Glomerular visceral epithelial cell (primary cell): Measurements from ENCODE around the gene MARCHF3.
A peak's percentile ranks its signal among the peaks of the same experiment; 100 is the strongest.
"Not testable (repeated sequence)": the region's sequence is repeated elsewhere in the genome, so short reads cannot be mapped to it uniquely, and the experiment has no call there.

Experiments
- DNase-seq: peaks from one replicate; pipeline ENCODE4 v3.0.0-alpha.2; 2016; ENCODE audit errors: extremely low spot score

MARCHF3 gene

GRCh38 chr5:126918615-126918957 lies 111.8 kb downstream of the MARCHF3 start:
- DNase-seq = no peak

GRCh38 chr5:126917918-126918614 lies 112.3 kb downstream of the MARCHF3 start:
- DNase-seq = peak; percentile 13

GRCh38 chr5:126915496-126915895 lies 114.9 kb downstream of the MARCHF3 start:
- DNase-seq = no peak

DNA sequence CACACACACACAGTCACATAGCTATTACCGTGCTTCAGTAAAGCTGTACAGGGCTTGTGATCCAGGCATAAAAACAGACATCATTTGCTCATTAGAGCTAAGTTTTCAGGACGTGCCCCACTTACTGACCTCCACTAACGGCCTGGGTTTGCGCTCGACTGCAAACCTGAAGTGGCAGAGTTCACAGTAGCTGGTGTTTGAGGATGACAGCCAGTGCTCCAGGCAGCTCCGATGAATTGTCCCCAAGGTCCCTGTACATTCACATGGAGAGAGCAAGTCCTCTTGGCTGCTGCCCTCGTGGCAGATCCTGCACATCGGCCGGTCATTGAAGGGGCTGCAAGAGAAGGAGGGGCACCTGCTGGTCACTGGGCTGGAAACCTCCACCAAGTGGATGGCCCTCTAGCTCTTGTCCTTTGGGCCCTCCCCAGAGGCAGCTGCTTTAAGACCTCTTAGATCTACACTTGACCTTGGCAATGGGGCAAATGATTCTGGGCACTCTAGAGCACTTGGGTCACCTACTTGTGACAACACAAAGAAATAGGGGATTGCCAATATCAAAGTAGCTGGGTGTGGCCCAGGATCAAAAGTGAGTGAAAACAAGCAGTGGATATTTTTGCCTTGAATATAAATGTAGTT lies 115.4 kb downstream of the MARCHF3 start:
- no peak for DNase-seq

GRCh38 chr5:126912616-126913200 lies 117.7 kb downstream of the MARCHF3 start:
- no peak for DNase-seq

DNA sequence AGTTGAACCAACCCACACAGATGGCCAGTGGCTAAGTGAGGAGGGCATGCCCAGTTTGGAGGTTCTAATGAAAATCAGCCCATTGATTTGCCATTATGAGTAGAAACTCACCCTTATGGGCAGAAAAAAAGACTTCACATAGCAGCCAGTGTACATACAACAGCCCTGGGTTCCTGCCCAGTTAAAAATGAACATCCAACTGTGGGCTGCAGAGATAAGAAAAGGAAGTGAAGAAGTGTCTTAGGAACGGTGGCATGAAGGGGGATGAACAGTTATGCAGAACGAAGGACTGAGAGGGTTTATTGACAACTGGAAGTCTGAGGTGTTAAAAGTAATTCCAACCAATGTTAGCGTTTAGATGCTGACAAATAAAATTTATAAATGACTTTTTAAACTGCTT lies 118.4 kb downstream of the MARCHF3 start:
- DNase-seq = no peak

GRCh38 chr5:126909856-126910255 lies 120.5 kb downstream of the MARCHF3 start:
- no peak for DNase-seq

GRCh38 chr5:126904407-126904806 lies 126.0 kb downstream of the MARCHF3 start:
- DNase-seq = not testable (repeated sequence)

- DNase-seq = no peak
Measured at GRCh38 chr5:126900796-126901195, 129.6 kb downstream of the MARCHF3 start.

GRCh38 chr5:126899476-126899875 lies 130.9 kb downstream of the MARCHF3 start:
- no peak for DNase-seq

- no peak for DNase-seq
Measured at GRCh38 chr5:126897851-126898630, 132.3 kb downstream of the MARCHF3 start.

DNA sequence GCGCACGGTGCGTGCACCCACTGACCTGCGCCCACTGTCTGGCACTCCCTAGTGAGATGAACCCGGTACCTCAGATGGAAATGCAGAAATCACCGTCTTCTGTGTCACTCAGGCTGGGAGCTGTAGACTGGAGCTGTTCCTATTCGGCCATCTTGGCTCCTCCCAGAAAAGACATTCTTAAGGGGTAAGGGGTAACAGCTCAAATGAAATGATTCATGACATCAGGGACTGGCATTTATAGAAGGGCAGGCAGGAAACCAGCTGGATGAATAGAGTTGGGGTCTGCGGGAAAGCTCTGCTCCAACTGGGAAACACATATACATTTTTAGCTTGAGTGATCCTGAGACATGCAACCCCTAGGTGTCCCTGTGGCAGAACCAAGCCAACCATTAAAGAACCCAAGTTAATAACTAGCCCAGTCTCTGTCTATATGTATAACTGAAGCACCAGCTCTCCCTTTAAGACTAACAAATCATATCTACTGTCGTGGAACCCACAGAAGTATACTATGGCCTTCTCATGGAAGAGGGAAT lies 134.1 kb downstream of the MARCHF3 start:
- peak; percentile 22 for DNase-seq

DNA sequence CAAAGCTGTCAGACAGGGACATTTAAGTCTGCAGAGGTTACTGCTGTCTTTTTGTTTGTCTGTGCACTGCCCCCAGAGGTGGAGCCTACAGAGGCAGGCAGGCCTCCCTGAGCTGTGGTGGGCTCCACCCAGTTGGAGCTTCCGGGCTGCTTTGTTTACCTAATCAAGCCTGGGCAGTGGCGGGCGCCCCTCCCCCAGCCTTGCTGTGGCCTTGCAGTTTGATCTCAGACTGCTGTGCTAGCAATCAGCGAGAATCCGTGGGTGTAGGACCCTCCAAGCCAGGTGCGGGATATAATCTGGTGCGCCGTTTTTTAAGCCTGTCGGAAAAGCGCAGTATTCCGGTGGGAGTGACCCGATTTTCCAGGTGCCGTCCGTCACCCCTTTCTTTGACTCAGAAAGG lies 134.6 kb downstream of the MARCHF3 start:
- not testable (repeated sequence) for DNase-seq

GRCh38 chr5:126890414-126890813 lies 139.9 kb downstream of the MARCHF3 start:
- not testable (repeated sequence) for DNase-seq

GRCh38 chr5:126888175-126888574 lies 142.2 kb downstream of the MARCHF3 start:
- DNase-seq = no peak

DNA sequence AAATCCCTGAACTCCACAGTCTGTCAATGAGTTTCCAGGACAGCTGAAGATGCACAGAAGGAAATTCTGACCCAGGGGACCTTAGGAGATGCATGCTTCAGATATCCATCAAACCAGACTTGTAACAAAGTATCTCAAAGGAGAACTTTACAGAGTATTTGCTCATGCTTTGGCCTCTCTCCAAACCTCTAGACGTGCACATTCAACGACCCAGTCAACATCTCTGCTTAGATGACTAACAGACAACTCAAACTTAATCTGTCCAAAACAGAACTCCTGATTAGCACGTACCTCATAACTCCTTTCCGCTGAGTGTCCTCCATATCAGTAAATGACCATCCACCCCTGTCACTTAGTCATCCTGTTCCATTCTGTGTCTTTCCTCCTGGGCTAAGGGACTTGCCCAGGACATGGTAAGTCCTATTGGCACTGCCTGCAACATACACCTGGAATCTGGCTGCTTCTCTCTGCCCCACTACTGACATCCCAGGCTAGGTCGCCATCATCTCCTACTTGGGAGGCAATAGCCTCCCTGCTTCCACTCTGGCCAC lies 146.0 kb downstream of the MARCHF3 start:
- peak; percentile 88 for DNase-seq

GRCh38 chr5:126883564-126884245 lies 146.7 kb downstream of the MARCHF3 start:
- DNase-seq = no peak

DNA sequence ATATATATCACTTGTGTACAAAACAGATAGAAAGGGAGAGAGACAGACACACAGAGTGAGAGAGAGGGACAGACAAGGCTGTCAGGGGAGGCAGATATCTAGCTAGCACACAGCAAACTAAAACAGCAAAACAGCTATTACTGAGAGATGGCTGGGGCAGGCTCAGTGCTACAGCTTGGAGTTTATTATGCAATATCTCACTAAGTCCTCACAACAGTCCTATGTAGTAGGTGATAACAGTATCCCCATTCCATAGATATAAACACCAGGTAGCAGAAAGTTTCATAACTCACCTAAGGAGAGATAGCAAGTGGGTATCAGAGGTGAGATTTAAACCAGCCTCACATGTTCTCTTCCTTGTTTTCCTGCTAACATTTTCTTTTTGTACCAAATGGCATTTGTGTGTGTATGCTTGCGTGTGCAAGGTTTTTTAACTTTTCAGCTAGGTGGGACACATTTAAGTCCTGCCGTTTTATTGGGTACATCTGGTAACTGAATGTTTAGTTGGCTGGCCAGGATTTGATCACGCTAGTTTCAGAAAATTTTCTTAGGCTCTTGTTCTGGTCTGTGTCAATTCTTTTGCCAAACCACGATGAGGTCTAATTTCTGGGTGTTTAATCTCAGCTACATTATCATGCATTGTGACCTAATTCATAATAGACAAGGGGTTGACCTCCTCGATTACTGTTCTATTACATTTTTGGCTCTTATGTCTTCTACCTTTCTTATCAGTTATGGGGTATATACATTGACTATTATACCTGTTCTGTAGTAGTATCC lies 148.3 kb downstream of the MARCHF3 start:
- no peak for DNase-seq

DNA sequence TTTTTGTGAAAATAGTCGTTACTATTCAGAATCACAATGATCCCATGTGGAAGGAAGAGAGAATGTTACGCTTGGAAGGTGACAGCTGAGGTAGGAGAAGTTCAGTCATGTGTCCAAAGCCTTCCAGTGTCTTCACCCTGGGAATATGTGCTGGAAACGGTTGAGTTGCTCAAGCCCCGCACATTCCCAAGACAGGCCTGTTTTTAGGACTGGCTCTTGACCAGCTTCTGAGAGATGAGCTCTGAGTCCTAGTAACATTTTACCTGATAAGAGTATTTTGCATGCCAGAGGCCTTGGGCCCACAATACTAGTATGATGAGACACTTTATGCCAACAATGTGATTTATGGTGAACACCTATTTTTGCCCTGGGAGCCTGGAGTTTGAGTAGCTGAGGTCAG lies 151.7 kb downstream of the MARCHF3 start:
- peak; percentile 35 for DNase-seq

DNA sequence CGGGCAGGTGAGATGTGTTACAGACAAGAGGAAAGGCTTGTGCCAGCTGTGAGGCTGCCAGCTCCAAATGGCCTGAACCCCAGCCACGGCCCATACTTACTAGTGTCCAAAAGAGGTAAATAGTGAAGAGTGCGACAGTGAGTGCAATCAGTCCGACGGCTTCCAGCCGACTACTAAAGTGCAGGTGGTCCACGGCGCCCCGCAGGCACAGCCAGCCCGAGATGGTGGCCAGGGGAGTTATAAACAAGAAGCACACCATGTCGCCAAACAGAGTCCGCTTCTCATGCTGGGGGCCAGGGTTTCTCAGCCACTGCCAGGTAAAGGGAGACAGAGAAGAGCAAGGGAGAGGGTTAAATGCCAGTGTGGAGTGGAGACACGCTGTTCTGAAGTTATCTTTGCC lies 152.3 kb downstream of the MARCHF3 start:
- DNase-seq = no peak

GRCh38 chr5:126877602-126878001 lies 152.8 kb downstream of the MARCHF3 start:
- no peak for DNase-seq
